ENCODE data around the gene BRI3BP.

DNA sequence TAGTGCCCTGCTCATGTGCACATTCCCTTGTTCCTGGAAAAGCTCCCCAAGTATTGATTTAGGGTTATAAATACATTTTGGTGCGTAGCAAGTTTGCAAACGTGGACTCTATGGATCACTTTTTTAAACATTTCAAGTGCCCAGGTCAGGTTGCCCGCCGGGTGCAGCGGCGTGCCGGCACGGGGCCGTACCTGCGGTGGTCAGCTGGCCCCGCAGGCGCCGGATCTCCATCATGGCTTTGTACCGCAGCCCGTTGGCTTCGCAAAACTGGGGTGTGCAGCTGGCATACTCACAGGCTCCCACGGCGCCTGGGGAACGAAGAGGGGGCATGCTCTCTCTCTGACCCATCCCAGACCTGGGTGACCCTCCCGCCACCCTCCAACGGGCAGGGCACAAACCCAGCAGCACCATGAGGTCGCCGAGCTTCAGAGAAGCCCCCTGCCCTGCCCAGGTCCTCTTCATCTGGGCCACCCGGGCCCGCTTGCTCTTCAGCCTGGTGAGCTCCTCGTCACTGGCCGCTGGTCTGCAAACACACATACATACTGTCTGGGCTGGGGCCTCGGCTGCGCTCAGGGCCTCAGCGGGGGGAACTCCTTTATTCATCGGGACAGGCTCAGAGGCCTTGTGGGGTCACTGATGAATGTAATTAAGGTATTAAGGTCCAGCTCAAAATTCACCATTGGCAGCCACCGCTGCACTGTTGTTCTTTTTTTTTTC is 39.6 kb upstream of the BRI3BP start:
- TF ChIP-seq CTCF (IDR thresholded peaks at IDR 0.05) (no peak), POLR2A (IDR thresholded peaks at IDR 0.05) (no peak), POLR2AphosphoS5 (IDR thresholded peaks at IDR 0.05; ENCODE audit: insufficient read depth in 1 of 2, low read depth in 1 of 2) (no peak)
